ENCODE data around the gene MYO3B.
A peak's percentile ranks its signal among the peaks of the same experiment; 100 is the strongest.

DNA sequence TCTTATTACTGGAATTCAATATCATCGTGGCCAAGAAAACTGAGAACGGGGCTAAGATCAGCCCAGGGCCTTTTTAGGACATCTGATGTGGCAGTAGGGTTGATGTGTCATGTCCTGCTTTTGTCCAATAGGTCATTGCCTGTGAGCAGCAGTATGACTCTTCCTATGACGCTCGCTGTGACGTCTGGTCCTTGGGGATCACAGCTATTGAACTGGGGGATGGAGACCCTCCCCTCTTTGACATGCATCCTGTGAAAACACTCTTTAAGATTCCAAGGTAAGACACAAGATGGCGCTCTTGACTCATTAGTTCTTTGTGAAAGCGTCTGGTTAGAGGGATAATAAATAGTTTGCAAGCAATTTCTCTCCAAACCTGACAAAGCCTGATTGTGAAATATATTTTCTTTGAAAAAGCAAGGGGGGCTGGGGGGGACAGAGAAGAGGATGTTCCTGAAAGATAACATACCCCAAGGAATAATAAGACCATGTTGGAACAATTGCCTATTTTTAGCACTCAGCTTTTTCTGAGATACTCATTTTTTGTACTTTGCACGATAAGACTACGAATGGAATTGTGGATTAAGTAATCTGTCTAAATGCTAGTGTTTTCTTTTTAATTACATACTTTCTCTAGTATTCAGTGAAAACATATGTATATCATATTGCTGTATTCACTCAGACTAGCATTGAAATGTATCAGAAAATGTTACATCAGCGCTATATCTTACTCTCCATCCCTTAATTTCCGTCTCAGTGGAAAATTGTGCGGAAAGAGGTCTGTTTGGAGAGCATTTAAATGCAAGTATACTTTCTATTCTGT, 58.1 kb downstream of the MYO3B start:
- TF ChIP-seq, protein P1, sequence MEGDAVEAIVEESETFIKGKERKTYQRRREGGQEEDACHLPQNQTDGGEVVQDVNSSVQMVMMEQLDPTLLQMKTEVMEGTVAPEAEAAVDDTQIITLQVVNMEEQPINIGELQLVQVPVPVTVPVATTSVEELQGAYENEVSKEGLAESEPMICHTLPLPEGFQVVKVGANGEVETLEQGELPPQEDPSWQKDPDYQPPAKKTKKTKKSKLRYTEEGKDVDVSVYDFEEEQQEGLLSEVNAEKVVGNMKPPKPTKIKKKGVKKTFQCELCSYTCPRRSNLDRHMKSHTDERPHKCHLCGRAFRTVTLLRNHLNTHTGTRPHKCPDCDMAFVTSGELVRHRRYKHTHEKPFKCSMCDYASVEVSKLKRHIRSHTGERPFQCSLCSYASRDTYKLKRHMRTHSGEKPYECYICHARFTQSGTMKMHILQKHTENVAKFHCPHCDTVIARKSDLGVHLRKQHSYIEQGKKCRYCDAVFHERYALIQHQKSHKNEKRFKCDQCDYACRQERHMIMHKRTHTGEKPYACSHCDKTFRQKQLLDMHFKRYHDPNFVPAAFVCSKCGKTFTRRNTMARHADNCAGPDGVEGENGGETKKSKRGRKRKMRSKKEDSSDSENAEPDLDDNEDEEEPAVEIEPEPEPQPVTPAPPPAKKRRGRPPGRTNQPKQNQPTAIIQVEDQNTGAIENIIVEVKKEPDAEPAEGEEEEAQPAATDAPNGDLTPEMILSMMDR (IDR thresholded peaks at IDR 0.05) = peak; percentile 27 to 70 (median 55)
- TF ChIP-seq POLR2A (IDR thresholded peaks at IDR 0.05) = no peak
